Naive B cell (primary cell): ENCODE data around the gene UBL7. TPM values are rescaled to one million over a fixed set of nuclear protein-coding genes. Genes with fewer than 3 reads are reported as not detected.

Experiments used
- ATAC-seq, 2 donors: fragments of 150-1000 bp; cut with Tn5 transposase; 2 replicates each; pipeline ENCODE4 v1.10.0; 2021; ENCODE audit warnings: low read depth in 2 of 2, mild to moderate bottlenecking in 2 of 2, moderate library complexity in 2 of 2
- DNase-seq: peaks from one replicate; pipeline ENCODE4 v3.0.0; 2022
- H3K27ac Mint-ChIP-seq, 6 donors: one replicate each; pipeline ENCODE4 v1.8.0; 2020 to 2022; ENCODE audit warnings: mild to moderate bottlenecking in 6 of 6, mixed read lengths in 6 of 6, moderate library complexity in 5 of 6, inconsistent platforms in 2 of 6
- H3K27me3 Mint-ChIP-seq, 3 donors: one replicate each; pipeline ENCODE4 v1.8.0; 2021 to 2022; ENCODE audit warnings: mixed read lengths in 3 of 3, mild to moderate bottlenecking in 1 of 3
- H3K36me3 Mint-ChIP-seq, 2 donors: one replicate each; pipeline ENCODE4 v1.8.0; 2020 to 2022; ENCODE audit warnings: mixed read lengths in 2 of 2, inconsistent platforms in 1 of 2, mild to moderate bottlenecking in 1 of 2
- H3K4me1 Mint-ChIP-seq, 3 donors: one replicate each; pipeline ENCODE4 v1.8.0; 2020 to 2022; ENCODE audit warnings: mixed read lengths in 3 of 3, inconsistent platforms in 1 of 3, mild to moderate bottlenecking in 1 of 3, moderate library complexity in 1 of 3
- H3K4me3 Mint-ChIP-seq, 8 donors: one replicate each; pipeline ENCODE4 v1.8.0; 2020 to 2022; ENCODE audit warnings: mild to moderate bottlenecking in 8 of 8, mixed read lengths in 8 of 8, moderate library complexity in 8 of 8, inconsistent platforms in 2 of 8
- H3K9me3 Mint-ChIP-seq, 7 donors: one replicate each; pipeline ENCODE4 v1.8.0; 2020 to 2022; ENCODE audit warnings: mixed read lengths in 7 of 7, mild to moderate bottlenecking in 5 of 7, inconsistent platforms in 2 of 7, moderate library complexity in 1 of 7
- polyA plus RNA-seq, 6 donors: library from polyadenylated mRNA; unstranded; fragments of 300-500 nt; fragmentation: Illumina TruSeq; gene quantifications; one replicate each; pipeline ENCODE4 v1.2.3, GENCODE V29; 2021; ENCODE audit warnings: low read depth in 6 of 6

UBL7 gene
- polyA plus RNA-seq, 6 donors from 2014 or later: 113 to 143 (median 134) TPM

- peak; percentile 47 to 57 for ATAC-seq
These were observed 38.1 kb downstream of the UBL7 start for GRCh38 chr15:74422652-74423430.

GRCh38 chr15:74422265-74422651 lies 38.7 kb downstream of the UBL7 start:
- H3K4me1 Mint-ChIP-seq: peaks cover 63 to 86% (median 80%) of the 10 kb centered on the region in 3 donors
- DNase-seq: no peak
- H3K27ac Mint-ChIP-seq: peak overlapping the region in 4 of 6 donors; percentile 26 to 85 (median 66)
- H3K9me3 Mint-ChIP-seq: no peaks in the 10 kb centered on the region
- ATAC-seq: no peak
- H3K27me3 Mint-ChIP-seq: no peaks in the 10 kb centered on the region
- peak overlapping the region in 2 of 8 donors; percentile 49 to 73 for H3K4me3 Mint-ChIP-seq
- peaks cover 0 to 11% of the 10 kb centered on the region in 2 donors for H3K36me3 Mint-ChIP-seq

More at GRCh38 chr15:74422652-74423430, 38.1 kb downstream of the UBL7 start:
- H3K36me3 Mint-ChIP-seq: peaks cover 0 to 11% of the 10 kb centered on the region in 2 donors
- H3K9me3 Mint-ChIP-seq: no peaks in the 10 kb centered on the region
- peaks cover 67 to 86% (median 86%) of the 10 kb centered on the region in 3 donors for H3K4me1 Mint-ChIP-seq
- H3K4me3 Mint-ChIP-seq: peak overlapping the region in 5 of 8 donors; percentile 42 to 73 (median 48)
- peak overlapping the region; percentile 26 to 86 (median 72) for H3K27ac Mint-ChIP-seq
- no peak for DNase-seq
- no peaks in the 10 kb centered on the region for H3K27me3 Mint-ChIP-seq

- peak overlapping the region in 4 of 6 donors; percentile 18 to 86 (median 54) for H3K27ac Mint-ChIP-seq
- peaks cover 58 to 81% (median 74%) of the 10 kb centered on the region in 3 donors for H3K4me1 Mint-ChIP-seq
These were observed 39.4 kb downstream of the UBL7 start for GRCh38 chr15:74421302-74422245.

GRCh38 chr15:74420193-74420905 lies 40.6 kb downstream of the UBL7 start:
- H3K4me3 Mint-ChIP-seq: peak overlapping the region in 2 of 8 donors; percentile 39 to 53
- peaks cover 6 to 15% of the 10 kb centered on the region in 2 donors for H3K36me3 Mint-ChIP-seq
- peaks cover 58 to 75% (median 66%) of the 10 kb centered on the region in 3 donors for H3K4me1 Mint-ChIP-seq
- ATAC-seq (no peak), DNase-seq (no peak)
- H3K27me3 Mint-ChIP-seq: no peaks in the 10 kb centered on the region
- peak overlapping the region in 4 of 6 donors; percentile 36 to 77 (median 74) for H3K27ac Mint-ChIP-seq
- H3K9me3 Mint-ChIP-seq: no peaks in the 10 kb centered on the region

More at GRCh38 chr15:74421302-74422245, 39.4 kb downstream of the UBL7 start:
- no peaks in the 10 kb centered on the region for H3K9me3 Mint-ChIP-seq
- no peak for ATAC-seq
- no peaks in the 10 kb centered on the region for H3K27me3 Mint-ChIP-seq
- peaks cover 0 to 8% of the 10 kb centered on the region in 2 donors for H3K36me3 Mint-ChIP-seq
- DNase-seq: no peak
- peak overlapping the region in 4 of 8 donors; percentile 6 to 49 (median 36) for H3K4me3 Mint-ChIP-seq

- Mint-ChIP-seq H3K4me3 (no peak overlapping the region), H3K27ac (peak overlapping the region in 3 of 6 donors; percentile 47 to 77 (median 63)), H3K9me3 (no peaks in the 10 kb centered on the region), H3K4me1 (peaks cover 53 to 66% (median 57%) of the 10 kb centered on the region in 3 donors), H3K36me3 (peaks cover 6 to 22% of the 10 kb centered on the region in 2 donors), H3K27me3 (no peaks in the 10 kb centered on the region)
- DNase-seq: no peak
- no peak for ATAC-seq
These were observed 41.5 kb downstream of the UBL7 start for GRCh38 chr15:74419432-74419831.

GRCh38 chr15:74418575-74419338 lies 42.2 kb downstream of the UBL7 start:
- Mint-ChIP-seq H3K36me3 (peaks cover 6 to 28% of the 10 kb centered on the region in 2 donors), H3K27me3 (no peaks in the 10 kb centered on the region), H3K9me3 (no peaks in the 10 kb centered on the region), H3K4me1 (peaks cover 53 to 59% (median 55%) of the 10 kb centered on the region in 3 donors), H3K4me3 (no peak overlapping the region), H3K27ac (peak overlapping the region in 2 of 6 donors; percentile 69 to 83)
- no peak for DNase-seq
- ATAC-seq: no peak

- H3K9me3 Mint-ChIP-seq: no peaks in the 10 kb centered on the region
- peak overlapping the region in 1 of 6 donors; percentile 74 for H3K27ac Mint-ChIP-seq
- ATAC-seq (no peak), DNase-seq (no peak)
- H3K36me3 Mint-ChIP-seq: peaks cover 6 to 38% of the 10 kb centered on the region in 2 donors
- H3K4me1 Mint-ChIP-seq: peaks cover 44 to 49% (median 45%) of the 10 kb centered on the region in 3 donors
- H3K27me3 Mint-ChIP-seq: no peaks in the 10 kb centered on the region
- no peak overlapping the region for H3K4me3 Mint-ChIP-seq
These were observed 43.3 kb downstream of the UBL7 start for GRCh38 chr15:74417670-74418069.

GRCh38 chr15:74417225-74417624 lies 43.7 kb downstream of the UBL7 start:
- no peak for DNase-seq
- H3K27me3 Mint-ChIP-seq: no peaks in the 10 kb centered on the region
- no peak for ATAC-seq
- no peaks in the 10 kb centered on the region for H3K9me3 Mint-ChIP-seq
- peak overlapping the region in 2 of 6 donors; percentile 65 to 74 for H3K27ac Mint-ChIP-seq
- peaks cover 40 to 44% (median 41%) of the 10 kb centered on the region in 3 donors for H3K4me1 Mint-ChIP-seq
- H3K36me3 Mint-ChIP-seq: peaks cover 6 to 42% of the 10 kb centered on the region in 2 donors
- no peak overlapping the region for H3K4me3 Mint-ChIP-seq

GRCh38 chr15:74415966-74416916 lies 44.7 kb downstream of the UBL7 start:
- peak overlapping the region in 3 of 6 donors; percentile 59 to 90 (median 74) for H3K27ac Mint-ChIP-seq
- H3K4me1 Mint-ChIP-seq: peaks cover 30 to 34% (median 31%) of the 10 kb centered on the region in 3 donors
- H3K9me3 Mint-ChIP-seq: no peaks in the 10 kb centered on the region
- H3K36me3 Mint-ChIP-seq: peaks cover 6 to 52% of the 10 kb centered on the region in 2 donors
- DNase-seq (no peak), ATAC-seq (no peak)
- no peaks in the 10 kb centered on the region for H3K27me3 Mint-ChIP-seq
- peak overlapping the region in 1 of 8 donors; percentile 67 for H3K4me3 Mint-ChIP-seq

- peaks cover 16 to 25% (median 20%) of the 10 kb centered on the region in 3 donors for H3K4me1 Mint-ChIP-seq
- H3K4me3 Mint-ChIP-seq: peak overlapping the region in 2 of 8 donors; percentile 23 to 44
- ATAC-seq (no peak), DNase-seq (no peak)
- peak overlapping the region in 3 of 6 donors; percentile 74 to 82 (median 76) for H3K27ac Mint-ChIP-seq
- H3K36me3 Mint-ChIP-seq: peaks cover 6 to 61% of the 10 kb centered on the region in 2 donors
- no peaks in the 10 kb centered on the region for H3K27me3 Mint-ChIP-seq
- H3K9me3 Mint-ChIP-seq: no peaks in the 10 kb centered on the region
These were observed 46.2 kb downstream of the UBL7 start for GRCh38 chr15:74414603-74415338.
